Measurements from ENCODE around the gene FAM13C.

DNA sequence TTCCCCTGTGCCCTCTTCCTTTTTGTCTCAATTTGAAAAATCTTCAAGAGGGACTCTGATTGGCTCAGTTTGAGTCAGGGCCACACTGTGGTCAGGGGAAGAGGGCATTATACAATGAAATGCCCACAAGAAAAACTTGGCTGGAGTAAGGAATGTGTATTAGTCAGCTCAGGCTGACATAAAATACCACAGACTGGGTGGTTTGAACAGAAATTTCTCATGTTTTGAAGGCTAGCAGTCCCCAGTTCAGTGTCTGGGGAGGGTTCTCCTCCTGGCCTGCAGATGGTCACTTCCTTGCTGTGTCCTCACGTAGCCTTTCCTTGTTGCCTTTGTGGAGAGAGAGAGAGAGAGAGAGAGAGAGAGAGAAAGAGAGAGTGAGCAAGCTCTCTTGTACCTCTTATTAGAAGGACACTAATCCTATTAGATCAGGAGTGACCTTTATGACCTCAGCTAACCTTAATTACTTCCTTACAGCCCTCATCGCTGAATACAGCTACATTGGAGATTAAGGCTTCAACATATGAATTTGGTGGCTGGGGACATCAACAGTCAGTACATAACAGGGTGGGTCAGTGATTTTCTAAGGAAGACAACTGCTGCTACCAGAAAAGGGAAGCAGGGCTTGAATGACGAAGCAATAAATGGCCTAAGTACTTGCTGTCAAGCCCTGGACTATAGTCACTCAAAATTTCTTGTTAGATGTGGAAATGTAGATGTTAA, 25.8 kb upstream of the FAM13C start:
- TF ChIP-seq YY1 (IDR thresholded peaks at IDR 0.05; ENCODE audit: insufficient read depth, insufficient read length) (no peak), ZNF274 (IDR thresholded peaks at IDR 0.05; ENCODE audit: low read depth, low read length) (no peak), SUZ12 (IDR thresholded peaks at IDR 0.05; ENCODE audit: extremely low read depth, insufficient read depth, insufficient read length) (no peak)
